Right lobe of liver (tissue), 4 donors: ENCODE data around the gene CPT1A.

Source experiments
- CTCF ChIP-seq, 4 donors: fragments of 200-600 bp in 3 of 4; fragments of 450-650 bp in 1 of 4; IDR thresholded peaks; one replicate each; pipeline versions ENCODE4 v1.5.1 to v1.8.0; 2016 to 2022; ENCODE audit warnings: antibody characterized with exemption in 4 of 4, mild to moderate bottlenecking in 2 of 4
- POLR2A ChIP-seq: fragments of 450-650 bp; IDR thresholded peaks from one replicate; pipeline ENCODE4 v1.6.1; 2017; ENCODE audit warnings: antibody characterized with exemption, mild to moderate bottlenecking
- donor health status: DM: no; HTN: no; CAD: no.
- donor health status: DM: no; HTN: no; CAD: no.
- donor health status: DM: no; HTN: yes; CAD: no.

- TF ChIP-seq CTCF (IDR thresholded peaks at IDR 0.05) = no peak
- no peak for TF ChIP-seq POLR2A
Observed at GRCh38 chr11:68827733-68828132, 14.0 kb downstream of the CPT1A start.
